Skeletal muscle satellite cell (primary cell): Measurements from ENCODE around the gene NKAPL. TPM values are rescaled to one million over a fixed set of nuclear protein-coding genes. Genes with fewer than 3 reads are reported as not detected.

ENCODE experiments used
- H3K27me3 ChIP-seq: 2 replicates; pipeline ENCODE4 v1.7.0; 2013; ENCODE audit warnings: low read length; ENCODE audit not compliant: control insufficient read depth, insufficient read depth
- H3K36me3 ChIP-seq: 2 replicates; pipeline ENCODE4 v1.7.0; 2013; ENCODE audit warnings: mild to moderate bottlenecking, control low read depth, low read length; ENCODE audit not compliant: insufficient read depth
- H3K4me1 ChIP-seq: 2 replicates; pipeline ENCODE4 v1.7.0; 2013; ENCODE audit warnings: low read length; ENCODE audit not compliant: control insufficient read depth, insufficient read depth
- H3K4me2 ChIP-seq: 2 replicates; pipeline ENCODE4 v1.7.0; 2013; ENCODE audit warnings: mild to moderate bottlenecking, low read length
- H3K4me3 ChIP-seq: 2 replicates; pipeline ENCODE4 v1.7.0; 2013; ENCODE audit warnings: low read length
- H3K9ac ChIP-seq: 2 replicates; pipeline ENCODE4 v1.7.0; 2013; ENCODE audit warnings: mild to moderate bottlenecking, low read depth, low read length, moderate library complexity
- H3K9me3 ChIP-seq: replicated peaks from 2 replicates; pipeline ENCODE4 v1.7.0; 2013; ENCODE audit warnings: mild to moderate bottlenecking, control low read depth, low read length
- total RNA-seq: library from RNA; depleted of rRNA; stranded (reverse); fragments of >200 nt; gene quantifications from 2 replicates; pipeline ENCODE4 v1.2.3, GENCODE V29; 2012; rRNA removed

The NKAPL gene
- 1.3 and 1.5 TPM in 2 replicates for total RNA-seq

DNA sequence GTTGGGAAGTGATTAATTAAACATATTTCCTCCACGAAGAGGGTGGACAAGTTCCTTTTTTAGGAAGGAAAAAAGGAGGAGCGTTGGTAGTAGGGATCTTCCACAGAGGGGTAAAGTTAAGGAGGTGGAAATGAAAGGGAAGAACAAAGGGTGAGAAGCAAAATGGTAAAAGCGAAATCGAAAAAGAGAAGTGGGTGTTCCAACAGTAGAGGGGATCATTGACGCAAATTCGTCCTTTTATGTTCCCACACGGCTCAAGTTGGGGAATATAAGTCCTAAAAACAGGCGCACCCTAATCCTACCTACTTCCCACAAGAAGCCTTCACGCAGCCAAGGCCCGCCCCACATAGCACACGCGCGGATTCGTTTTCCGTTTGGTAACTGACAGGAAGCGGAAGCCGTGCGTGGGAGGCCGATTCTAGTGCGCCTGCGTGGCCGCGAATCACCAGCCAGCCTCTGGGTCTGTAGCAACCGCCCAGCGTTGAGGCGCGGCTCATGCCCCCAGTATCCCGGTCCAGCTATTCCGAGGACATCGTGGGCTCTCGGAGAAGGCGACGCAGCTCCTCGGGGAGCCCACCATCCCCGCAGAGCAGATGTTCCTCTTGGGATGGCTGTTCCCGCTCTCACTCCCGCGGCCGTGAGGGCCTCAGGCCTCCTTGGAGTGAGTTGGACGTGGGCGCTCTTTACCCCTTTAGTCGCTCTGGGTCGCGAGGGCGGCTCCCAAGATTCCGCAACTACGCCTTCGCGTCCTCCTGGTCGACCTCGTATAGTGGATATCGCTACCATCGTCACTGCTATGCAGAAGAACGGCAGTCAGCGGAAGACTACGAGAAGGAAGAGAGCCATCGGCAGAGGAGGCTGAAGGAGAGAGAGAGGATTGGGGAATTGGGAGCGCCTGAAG is at the start of gene NKAPL:
NKAPL (plus strand) TSS at position 421 of the 901 bp plus-strand sequence; CDS start at position 496, 75 bp downstream.
- H3K27me3 ChIP-seq: no peaks in the 10 kb centered on the region
- peaks cover 12% of the 10 kb centered on the region for H3K4me1 ChIP-seq
- peak within 1 kb of the TSS; percentile 69 for H3K4me3 ChIP-seq
- H3K36me3 ChIP-seq: no peaks in the 10 kb centered on the region
- H3K9ac ChIP-seq: no peak within 1 kb of the TSS
- peaks cover 5% of the 10 kb centered on the region for H3K9me3 ChIP-seq
- H3K4me2 ChIP-seq: peak within 1 kb of the TSS; percentile 74

GRCh38 chr6:28209753-28210535 is 49.2 kb upstream of the NKAPL start:
- Histone ChIP-seq H3K4me1 (peaks cover 19% of the 10 kb centered on the region), H3K36me3 (no peaks in the 10 kb centered on the region), H3K9me3 (no peaks in the 10 kb centered on the region), H3K27me3 (peaks cover 73% of the 10 kb centered on the region), H3K4me3 (no peak overlapping the region), H3K4me2 (no peak overlapping the region), H3K9ac (no peak overlapping the region)

- Histone ChIP-seq H3K27me3 (peaks cover 62% of the 10 kb centered on the region), H3K4me2 (peak overlapping the region; percentile 91), H3K36me3 (no peaks in the 10 kb centered on the region), H3K4me3 (peak overlapping the region; percentile 79), H3K4me1 (peaks cover 17% of the 10 kb centered on the region), H3K9me3 (no peaks in the 10 kb centered on the region), H3K9ac (peak overlapping the region; percentile 74)
These were observed 47.1 kb upstream of the NKAPL start for GRCh38 chr6:28211840-28212509.

GRCh38 chr6:28212510-28213212 is 46.4 kb upstream of the NKAPL start:
- Histone ChIP-seq H3K4me3 (peak overlapping the region; percentile 79), H3K9ac (peak overlapping the region; percentile 74), H3K36me3 (no peaks in the 10 kb centered on the region), H3K9me3 (no peaks in the 10 kb centered on the region), H3K27me3 (peaks cover 55% of the 10 kb centered on the region), H3K4me2 (peak overlapping the region; percentile 91), H3K4me1 (peaks cover 11% of the 10 kb centered on the region)

GRCh38 chr6:28213213-28213523 is 45.9 kb upstream of the NKAPL start:
- H3K9ac ChIP-seq: no peak overlapping the region
- H3K4me1 ChIP-seq: peaks cover 6% of the 10 kb centered on the region
- H3K9me3 ChIP-seq: no peaks in the 10 kb centered on the region
- H3K36me3 ChIP-seq: no peaks in the 10 kb centered on the region
- H3K4me2 ChIP-seq: peak overlapping the region; percentile 91
- peaks cover 50% of the 10 kb centered on the region for H3K27me3 ChIP-seq
- peak overlapping the region; percentile 79 for H3K4me3 ChIP-seq

DNA sequence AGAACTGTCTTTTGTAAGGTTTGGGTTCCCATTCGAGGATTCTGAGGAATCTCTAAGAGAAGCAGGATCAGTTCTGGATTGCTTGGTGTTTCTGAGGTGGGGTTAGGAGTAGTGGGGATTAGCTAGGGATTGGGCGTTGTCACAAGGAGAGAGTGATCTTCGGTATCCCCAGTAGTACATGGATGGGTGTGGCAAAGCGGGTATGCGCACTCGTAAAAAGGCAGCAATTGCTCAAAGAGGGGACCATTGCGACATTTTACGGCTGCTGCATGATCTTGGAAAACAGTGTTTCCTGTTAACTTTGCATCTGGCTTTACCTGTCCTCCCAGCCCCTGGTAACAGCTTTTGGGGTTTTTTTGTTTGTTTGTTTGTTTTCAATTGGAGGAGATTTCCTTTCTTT is 43.7 kb upstream of the NKAPL start:
- peaks cover 8% of the 10 kb centered on the region for H3K4me1 ChIP-seq
- H3K4me2 ChIP-seq: peak overlapping the region; percentile 3
- H3K9ac ChIP-seq: no peak overlapping the region
- H3K9me3 ChIP-seq: no peaks in the 10 kb centered on the region
- no peaks in the 10 kb centered on the region for H3K36me3 ChIP-seq
- H3K27me3 ChIP-seq: peaks cover 27% of the 10 kb centered on the region
- no peak overlapping the region for H3K4me3 ChIP-seq

- Histone ChIP-seq H3K4me1 (peaks cover 4% of the 10 kb centered on the region), H3K36me3 (no peaks in the 10 kb centered on the region), H3K4me3 (no peak overlapping the region), H3K9me3 (no peaks in the 10 kb centered on the region), H3K4me2 (no peak overlapping the region), H3K27me3 (peaks cover 19% of the 10 kb centered on the region), H3K9ac (no peak overlapping the region)
These were observed 41.2 kb upstream of the NKAPL start for GRCh38 chr6:28217890-28218289.

GRCh38 chr6:28218312-28219248 is 40.5 kb upstream of the NKAPL start:
- Histone ChIP-seq H3K27me3 (peaks cover 19% of the 10 kb centered on the region), H3K9me3 (no peaks in the 10 kb centered on the region), H3K9ac (peak overlapping the region; percentile 80), H3K4me2 (peak overlapping the region; percentile 88), H3K4me3 (peak overlapping the region; percentile 78), H3K4me1 (peaks cover 4% of the 10 kb centered on the region), H3K36me3 (no peaks in the 10 kb centered on the region)

DNA sequence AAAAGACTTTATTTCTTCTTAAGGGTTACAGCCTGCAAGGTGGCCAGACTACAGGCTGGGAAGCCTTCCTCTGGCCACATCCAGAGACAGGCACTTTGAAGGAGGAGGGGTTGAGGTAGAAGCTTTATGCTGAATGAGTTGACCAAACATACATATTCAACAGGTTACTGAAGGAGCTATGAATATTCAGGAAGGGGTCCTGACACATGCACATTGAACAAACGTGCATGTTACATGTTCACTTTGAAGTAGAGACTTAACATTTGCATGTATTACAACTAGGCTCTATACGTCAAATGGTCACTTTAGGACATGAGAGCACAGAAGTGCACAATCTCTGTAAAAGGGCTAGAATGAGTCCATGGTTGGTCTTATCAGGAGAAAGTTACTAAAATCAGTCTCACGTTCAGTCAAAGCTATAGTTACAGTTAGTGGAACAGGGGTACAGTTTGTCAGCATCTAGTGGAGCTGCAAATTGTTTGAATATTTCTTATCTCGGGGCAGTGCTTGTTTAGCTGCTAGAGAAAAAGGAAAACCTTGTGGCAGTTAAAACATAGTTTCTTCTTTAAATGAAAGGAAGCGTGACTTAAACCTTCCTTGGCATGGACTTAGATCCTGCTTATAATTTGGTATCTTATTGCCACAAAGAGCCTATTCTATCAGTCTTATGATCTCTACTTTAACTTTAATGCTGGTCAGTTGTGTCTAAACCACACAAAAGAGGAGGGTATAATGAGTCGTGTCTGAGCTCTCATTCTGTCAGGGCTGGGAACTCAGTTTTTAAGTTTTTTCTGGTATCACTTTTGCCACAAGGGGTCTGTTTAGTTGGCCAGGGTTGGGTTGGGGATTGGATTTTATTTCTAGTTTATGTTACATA is 38.6 kb upstream of the NKAPL start:
- Histone ChIP-seq H3K9ac (no peak overlapping the region), H3K4me1 (peaks cover 8% of the 10 kb centered on the region), H3K9me3 (no peaks in the 10 kb centered on the region), H3K4me2 (no peak overlapping the region), H3K27me3 (peaks cover 10% of the 10 kb centered on the region), H3K36me3 (no peaks in the 10 kb centered on the region), H3K4me3 (no peak overlapping the region)
